H7 (cell line): ENCODE results near the gene RNF157. TPM values are rescaled to one million over a fixed set of nuclear protein-coding genes. Genes with fewer than 3 reads are reported as not detected.

Experiments
- DNase-seq: peaks from one replicate; pipeline ENCODE4 v3.0.0; 2012
- H3K27me3 ChIP-seq: 2 replicates; pipeline ENCODE4 v1.6.0; 2011; ENCODE audit warnings: mild to moderate bottlenecking, low read length; ENCODE audit not compliant: control insufficient read depth, insufficient read depth
- H3K36me3 ChIP-seq: replicated peaks from 2 replicates; pipeline ENCODE4 v1.5.1; 2011; ENCODE audit warnings: low read length; ENCODE audit not compliant: control insufficient read depth, insufficient read depth
- H3K4me3 ChIP-seq: 2 replicates; pipeline ENCODE4 v1.5.1; 2011; ENCODE audit warnings: low read depth, mild to moderate bottlenecking, control low read depth, low read length, moderate library complexity; ENCODE audit not compliant: insufficient read depth
- total RNA-seq: library from RNA; depleted of rRNA; stranded (reverse); fragments of >200 nt; shearing (Covaris generic); gene quantifications from 2 replicates; pipeline ENCODE4 v1.2.3, GENCODE V29; 2014; rRNA removed

RNF157 gene
- total RNA-seq, 1 experiment from 2014 or later, result 5.6 TPM

GRCh38 chr17:76103274-76104139 is 136.8 kb downstream of the RNF157 start, which contains the start of gene EXOC7:
Gene EXOC7, minus strand, starts transcription at chr17:76103787. Its CDS starts 95 bp downstream, at chr17:76103692.
- Histone ChIP-seq H3K36me3 (peaks cover 16% of the 10 kb centered on the region), H3K27me3 (no peaks in the 10 kb centered on the region), H3K4me3 (peak within 1 kb of the TSS; percentile 89)
- DNase-seq, result peak; percentile 99

GRCh38 chr17:76102944-76103273 is 137.4 kb downstream of the RNF157 start:
- H3K36me3 ChIP-seq, result peaks cover 16% of the 10 kb centered on the region
- DNase-seq, result no peak
- peak overlapping the region; percentile 89 for H3K4me3 ChIP-seq
- H3K27me3 ChIP-seq, result no peaks in the 10 kb centered on the region

- no peak overlapping the region for H3K4me3 ChIP-seq
- no peak for DNase-seq
- no peaks in the 10 kb centered on the region for H3K27me3 ChIP-seq
- H3K36me3 ChIP-seq, result peaks cover 34% of the 10 kb centered on the region
Observed at GRCh38 chr17:76097716-76098295, 142.5 kb downstream of the RNF157 start.

- Histone ChIP-seq H3K36me3 (peaks cover 25% of the 10 kb centered on the region), H3K27me3 (no peaks in the 10 kb centered on the region), H3K4me3 (no peak overlapping the region)
- DNase-seq, result peak; percentile 9
Observed at GRCh38 chr17:76095943-76096342, 144.3 kb downstream of the RNF157 start.

GRCh38 chr17:76094046-76094445 is 146.2 kb downstream of the RNF157 start:
- no peak for DNase-seq
- peaks cover 22% of the 10 kb centered on the region for H3K36me3 ChIP-seq
- H3K4me3 ChIP-seq, result no peak overlapping the region
- H3K27me3 ChIP-seq, result no peaks in the 10 kb centered on the region

GRCh38 chr17:76092526-76093413 is 147.5 kb downstream of the RNF157 start:
- no peak overlapping the region for H3K4me3 ChIP-seq
- H3K27me3 ChIP-seq, result no peaks in the 10 kb centered on the region
- DNase-seq, result peak; percentile 24
- peaks cover 21% of the 10 kb centered on the region for H3K36me3 ChIP-seq

Other genes starting within 250 kb of the RNF157 start
- gene CDK3, start 239.6 kb downstream of the RNF157 start, total RNA-seq, result 4.3 and 6.7 TPM in 2 replicates
- 0.26 TPM in 1 of 2 replicates, not detected in the other for gene EVPL, start 213.2 kb downstream of the RNF157 start, total RNA-seq
- gene SRP68, start 168.0 kb downstream of the RNF157 start, total RNA-seq, result 31.4 and 33.4 TPM in 2 replicates
- gene GALR2, start 165.7 kb downstream of the RNF157 start, total RNA-seq, result 1.8 and 2.0 TPM in 2 replicates
- 0.48 and 0.59 TPM in 2 replicates for gene ZACN, start 161.3 kb downstream of the RNF157 start, total RNA-seq
- 80.3 and 87.7 TPM in 2 replicates for gene EXOC7, start 136.7 kb downstream of the RNF157 start, total RNA-seq
- gene FOXJ1, start 99.2 kb downstream of the RNF157 start, total RNA-seq, result 2.0 and 3.3 TPM in 2 replicates
- 21.3 and 24.8 TPM in 2 replicates for gene UBALD2, start 24.9 kb upstream of the RNF157 start, total RNA-seq
- 0.70 and 1.1 TPM in 2 replicates for gene QRICH2, start 67.8 kb upstream of the RNF157 start, total RNA-seq
- gene PRPSAP1, start 113.4 kb upstream of the RNF157 start, total RNA-seq, result 51.9 and 56.8 TPM in 2 replicates
- gene SPHK1, start 144.1 kb upstream of the RNF157 start, total RNA-seq, result 1.9 and 4.8 TPM in 2 replicates
- 52.2 and 58.7 TPM in 2 replicates for gene UBE2O, start 212.7 kb upstream of the RNF157 start, total RNA-seq
- 0.17 TPM in 1 of 2 replicates, not detected in the other for gene AANAT, start 227.1 kb upstream of the RNF157 start, total RNA-seq